Right atrium auricular region (tissue), 2 donors: ENCODE measurements around the gene ABHD2. TPM values are rescaled to one million over a fixed set of nuclear protein-coding genes. Genes with fewer than 3 reads are reported as not detected.
"Not testable (repeated sequence)": the region's sequence is repeated elsewhere in the genome, so short reads cannot be mapped to it uniquely, and the experiment has no call there.

Experiments used
- DNase-seq: peaks from one replicate; pipeline ENCODE4 v3.0.0-alpha.2; 2019; ENCODE audit warnings: low spot score
- H3K27ac ChIP-seq, 2 donors: fragments of 200-600 bp; sonication (generic); 1 replicate in 1 of 2; 2 replicates in 1 of 2; pipeline ENCODE4 v1.5.1; 2016 to 2019
- H3K27me3 ChIP-seq, 2 donors: fragments of 200-600 bp; sonication (generic); one replicate each; pipeline versions ENCODE4 v1.5.1 to v1.6.0; 2017 to 2019
- H3K36me3 ChIP-seq: fragments of 200-600 bp; sonication (generic); one replicate; pipeline ENCODE4 v1.5.1; 2016
- H3K4me1 ChIP-seq, 2 donors: fragments of 200-600 bp; sonication (generic); one replicate each; pipeline versions ENCODE4 v1.5.1 to v1.6.0; 2017 to 2019
- H3K4me3 ChIP-seq, 2 donors: fragments of 200-600 bp; sonication (generic); 1 replicate in 1 of 2; 2 replicates in 1 of 2; pipeline ENCODE4 v1.5.1; 2017 to 2019; ENCODE audit warnings: mild to moderate bottlenecking in 1 of 2, moderate library complexity in 1 of 2
- H3K9me3 ChIP-seq, 2 donors: fragments of 200-600 bp; sonication (generic); one replicate each; pipeline ENCODE4 v1.5.1; 2019
- total RNA-seq, 2 donors: library from RNA; depleted of rRNA; stranded (reverse); fragments of >200 nt; gene quantifications; one replicate each; pipeline ENCODE4 v1.1.0, GENCODE V29; 2016
- TF ChIP-seq, protein P1 (sequence below), 2 donors: fragments of 200-600 bp; sonication (generic); IDR thresholded peaks; one replicate each; pipeline ENCODE4 v1.5.1; 2019; ENCODE audit warnings: antibody characterized with exemption in 2 of 2

The ABHD2 gene
- total RNA-seq, 2 donors from 2014 or later = 115 to 118 TPM

DNA sequence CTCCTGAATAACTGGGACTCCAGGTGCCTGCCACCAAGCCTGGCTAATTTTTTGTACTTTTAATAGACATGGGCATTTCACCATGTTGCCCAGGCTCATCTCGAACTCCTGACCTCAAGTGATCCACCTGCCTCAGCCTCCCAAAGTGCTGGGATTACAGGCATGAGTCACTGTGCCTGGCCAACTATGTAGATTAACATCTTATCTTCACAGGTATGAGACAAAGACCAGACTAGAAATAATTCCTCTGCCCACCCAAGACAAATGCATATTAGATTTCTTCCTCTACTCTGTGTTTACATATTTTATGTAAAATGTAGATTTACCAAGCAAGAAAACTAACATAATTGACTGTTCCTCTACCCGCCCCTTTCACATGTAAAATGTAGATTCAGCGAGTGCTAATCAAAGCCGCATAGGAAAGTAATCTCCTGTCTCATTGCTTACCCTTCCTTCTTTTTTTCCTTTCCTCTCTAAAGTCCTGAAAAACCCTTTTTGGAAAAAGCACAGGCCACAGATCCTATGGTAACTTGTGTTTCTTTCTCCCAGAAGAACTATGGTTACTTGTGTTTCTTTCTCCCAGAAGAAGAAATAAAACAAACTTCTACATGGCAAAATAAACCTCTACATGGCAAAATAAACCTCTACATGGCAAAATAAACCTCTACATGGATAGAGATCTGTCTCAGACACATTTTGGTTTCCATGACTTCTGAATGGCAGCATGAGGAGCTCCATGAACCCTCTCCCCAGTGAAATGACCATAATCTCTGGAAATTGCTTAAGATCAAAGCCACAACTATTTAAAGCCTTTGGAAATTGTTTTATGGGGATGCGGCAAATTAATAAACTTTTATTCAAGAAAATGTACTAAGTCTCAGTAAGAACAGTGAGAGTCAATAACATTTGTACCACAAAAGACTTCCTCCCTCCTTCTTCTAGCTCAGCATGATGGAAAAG is 9.1 kb upstream of the ABHD2 start:
- Histone ChIP-seq H3K27me3 (no peaks in the 10 kb centered on the region), H3K4me3 (no peak overlapping the region), H3K4me1 (no peaks in the 10 kb centered on the region), H3K36me3 (no peaks in the 10 kb centered on the region), H3K27ac (no peak overlapping the region), H3K9me3 (no peaks in the 10 kb centered on the region)
- DNase-seq = no peak
- TF ChIP-seq, protein P1, sequence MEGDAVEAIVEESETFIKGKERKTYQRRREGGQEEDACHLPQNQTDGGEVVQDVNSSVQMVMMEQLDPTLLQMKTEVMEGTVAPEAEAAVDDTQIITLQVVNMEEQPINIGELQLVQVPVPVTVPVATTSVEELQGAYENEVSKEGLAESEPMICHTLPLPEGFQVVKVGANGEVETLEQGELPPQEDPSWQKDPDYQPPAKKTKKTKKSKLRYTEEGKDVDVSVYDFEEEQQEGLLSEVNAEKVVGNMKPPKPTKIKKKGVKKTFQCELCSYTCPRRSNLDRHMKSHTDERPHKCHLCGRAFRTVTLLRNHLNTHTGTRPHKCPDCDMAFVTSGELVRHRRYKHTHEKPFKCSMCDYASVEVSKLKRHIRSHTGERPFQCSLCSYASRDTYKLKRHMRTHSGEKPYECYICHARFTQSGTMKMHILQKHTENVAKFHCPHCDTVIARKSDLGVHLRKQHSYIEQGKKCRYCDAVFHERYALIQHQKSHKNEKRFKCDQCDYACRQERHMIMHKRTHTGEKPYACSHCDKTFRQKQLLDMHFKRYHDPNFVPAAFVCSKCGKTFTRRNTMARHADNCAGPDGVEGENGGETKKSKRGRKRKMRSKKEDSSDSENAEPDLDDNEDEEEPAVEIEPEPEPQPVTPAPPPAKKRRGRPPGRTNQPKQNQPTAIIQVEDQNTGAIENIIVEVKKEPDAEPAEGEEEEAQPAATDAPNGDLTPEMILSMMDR (IDR thresholded peaks at IDR 0.05) = no peak

DNA sequence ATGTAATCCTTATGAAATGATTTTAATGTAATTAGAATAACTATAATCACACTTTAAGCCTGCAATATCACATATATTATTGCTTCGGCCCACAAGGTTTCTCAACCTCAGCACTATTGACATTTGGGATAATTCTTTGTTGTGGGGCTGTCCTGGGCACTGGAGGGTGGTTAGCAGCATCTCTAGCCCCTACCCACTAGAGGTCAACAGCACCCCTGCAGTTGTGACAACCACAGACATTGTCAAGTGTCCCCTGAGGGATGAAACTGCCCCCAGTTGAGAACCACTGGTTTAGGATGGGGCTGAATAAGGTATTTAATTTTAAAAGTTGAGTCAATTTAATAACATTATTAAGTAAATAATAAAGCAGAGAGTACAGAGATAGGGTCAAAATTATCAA is 6.4 kb upstream of the ABHD2 start:
- H3K36me3 ChIP-seq = no peaks in the 10 kb centered on the region
- TF ChIP-seq, protein P1 (IDR thresholded peaks at IDR 0.05) = no peak
- H3K27ac ChIP-seq = no peak overlapping the region
- H3K4me1 ChIP-seq = peaks cover 0 to 9% of the 10 kb centered on the region in 2 donors
- H3K9me3 ChIP-seq = no peaks in the 10 kb centered on the region
- no peaks in the 10 kb centered on the region for H3K27me3 ChIP-seq
- DNase-seq = no peak
- no peak overlapping the region for H3K4me3 ChIP-seq

DNA sequence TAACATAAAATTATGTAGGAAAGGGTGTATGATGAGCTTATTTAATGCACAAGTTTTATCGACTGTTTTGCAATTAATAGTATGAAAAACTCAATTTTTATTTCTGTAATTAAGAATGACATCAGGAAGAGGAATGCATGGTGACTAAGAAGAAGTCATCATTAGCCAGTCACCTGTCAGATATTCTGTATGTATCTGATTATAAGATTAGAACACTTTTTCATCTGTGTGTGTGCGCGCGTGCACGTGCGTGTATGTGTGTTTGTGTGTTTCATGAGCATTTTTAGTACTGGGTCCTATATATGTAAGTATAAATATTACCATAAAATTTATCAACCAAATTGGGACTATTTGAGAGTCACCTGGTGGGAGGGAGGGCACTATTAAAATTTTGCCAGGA is 5.0 kb upstream of the ABHD2 start:
- DNase-seq = no peak
- Histone ChIP-seq H3K36me3 (no peaks in the 10 kb centered on the region), H3K27me3 (no peaks in the 10 kb centered on the region), H3K4me1 (peaks cover 0 to 19% of the 10 kb centered on the region in 2 donors), H3K27ac (no peak overlapping the region), H3K4me3 (no peak overlapping the region), H3K9me3 (no peaks in the 10 kb centered on the region)
- TF ChIP-seq, protein P1 (IDR thresholded peaks at IDR 0.05) = no peak

DNA sequence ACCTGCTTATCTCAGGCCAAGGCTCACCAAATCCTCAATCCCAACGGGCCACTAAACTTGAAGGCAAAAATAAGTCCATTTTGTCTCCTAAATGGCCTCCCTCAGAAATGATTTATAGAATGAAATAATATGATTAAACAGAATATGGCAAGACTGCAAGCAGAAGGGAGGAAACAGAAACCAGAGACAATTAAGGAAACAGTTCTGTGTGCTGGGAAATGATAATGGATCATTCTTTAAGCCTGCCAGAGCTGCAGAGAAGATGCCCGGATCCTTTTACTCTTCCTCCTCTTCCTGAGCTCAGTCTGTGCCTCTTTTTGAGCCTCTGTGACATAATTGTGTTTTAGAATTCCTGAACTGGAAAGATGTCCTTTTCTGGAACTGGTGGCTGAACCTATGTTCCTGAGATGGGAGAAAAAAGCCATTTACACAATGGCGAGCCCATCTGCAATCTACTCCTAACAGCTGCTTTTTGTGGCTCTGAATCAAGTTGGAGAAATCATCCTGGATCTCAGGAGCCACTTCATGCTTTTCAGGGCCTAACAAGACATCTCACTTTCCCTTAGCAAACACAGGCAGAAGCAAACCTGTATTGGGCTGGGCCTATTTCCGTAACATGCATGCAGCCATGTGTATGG is 2.8 kb upstream of the ABHD2 start:
- TF ChIP-seq, protein P1 (IDR thresholded peaks at IDR 0.05) = no peak
- H3K36me3 ChIP-seq = no peaks in the 10 kb centered on the region
- H3K27ac ChIP-seq = peak overlapping the region; percentile 43 to 55
- H3K4me1 ChIP-seq = peaks cover 0 to 35% of the 10 kb centered on the region in 2 donors
- no peak overlapping the region for H3K4me3 ChIP-seq
- no peaks in the 10 kb centered on the region for H3K27me3 ChIP-seq
- DNase-seq = no peak
- H3K9me3 ChIP-seq = no peaks in the 10 kb centered on the region

DNA sequence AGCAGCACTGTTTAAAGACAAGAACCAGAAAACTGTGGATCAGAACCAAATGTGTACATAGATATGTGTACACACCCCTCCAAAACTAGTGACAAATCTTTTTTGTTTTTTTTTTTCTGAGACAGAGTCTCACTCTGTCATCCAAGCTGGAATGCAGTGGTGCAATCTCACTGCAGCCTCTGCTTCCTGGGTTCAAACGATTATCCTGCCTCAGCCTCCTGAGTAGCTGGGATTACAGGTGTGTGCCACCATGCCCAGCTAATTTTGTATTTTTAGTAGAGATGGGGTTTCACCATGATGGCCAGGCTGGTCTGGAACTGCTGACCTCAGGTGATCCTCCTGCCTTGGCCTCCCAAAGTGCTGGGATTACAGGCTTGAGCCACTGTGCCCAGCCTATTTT is 2.3 kb upstream of the ABHD2 start:
- Histone ChIP-seq H3K4me1 (peaks cover 0 to 38% of the 10 kb centered on the region in 2 donors), H3K27ac (peak overlapping the region; percentile 43 to 55)
- H3K36me3 ChIP-seq, H3K9me3 ChIP-seq, H3K4me3 ChIP-seq, DNase-seq, H3K27me3 ChIP-seq: not testable (repeated sequence)

DNA sequence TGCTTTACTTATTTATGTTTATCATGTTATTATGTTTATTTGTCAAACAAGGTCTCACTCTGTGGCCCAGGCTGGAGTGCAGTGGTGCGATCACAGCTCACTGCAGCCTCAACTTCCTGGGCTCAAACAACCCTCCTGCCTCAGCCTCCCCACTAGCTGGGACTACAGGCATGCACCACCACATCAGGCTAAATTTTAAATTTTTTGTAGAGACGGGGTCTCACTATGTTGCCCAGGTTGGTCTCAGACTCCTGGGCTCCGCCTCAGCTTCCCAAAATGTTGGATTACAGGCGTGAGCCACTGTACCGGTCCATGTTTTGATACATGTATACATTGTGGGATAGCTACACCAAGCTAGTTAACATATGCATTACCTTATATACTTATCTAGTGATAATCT is 1.9 kb upstream of the ABHD2 start:
- not testable (repeated sequence) for DNase-seq, H3K4me3 ChIP-seq, H3K36me3 ChIP-seq, H3K27me3 ChIP-seq, H3K9me3 ChIP-seq
- Histone ChIP-seq H3K4me1 (peaks cover 0 to 39% of the 10 kb centered on the region in 2 donors), H3K27ac (peak overlapping the region; percentile 92 to 95)
